MCF 10A (cell line): ENCODE data around the gene KDM4C. TPM values are rescaled to one million over a fixed set of nuclear protein-coding genes. Genes with fewer than 3 reads are reported as not detected.

Experiments used
- BruUV-seq: library from RNA; stranded (reverse); fragments of 400-500 nt; replicated peaks from 2 replicates; lab custom pipeline; 2021; lab: Mats Ljungman, UMichigan
- CTCF ChIA-PET: fragments of 300-600 bp; sonication (Branson Sonifier 250); formaldehyde crosslinking; extraction: SDS; loops from one replicate; lab custom pipeline; 2021; ENCODE audit warnings: antibody characterized with exemption, inconsistent platforms; lab: Yijun Ruan, JAX
- POLR2A ChIA-PET: fragments of 300-600, 350-650 bp; sonication (Branson Sonifier 250); formaldehyde crosslinking; extraction: SDS; loops from one replicate; lab custom pipeline; 2020; ENCODE audit warnings: antibody characterized with exemption, inconsistent platforms; lab: Yijun Ruan, JAX
- DNase-seq: peaks from one replicate; pipeline ENCODE4 v3.0.0-alpha.2; 2018; ENCODE audit not compliant: unreplicated experiment
- H3K27ac Mint-ChIP-seq: one replicate; pipeline ENCODE4 v1.8.0; 2022; ENCODE audit warnings: mild to moderate bottlenecking, low read depth, mixed read lengths; ENCODE audit not compliant: unreplicated experiment
- H3K27me3 Mint-ChIP-seq: one replicate; pipeline ENCODE4 v1.8.0; 2022; ENCODE audit warnings: mixed read lengths; ENCODE audit not compliant: insufficient read depth, unreplicated experiment
- H3K36me3 Mint-ChIP-seq: one replicate; pipeline ENCODE4 v1.8.0; 2022; ENCODE audit warnings: mild to moderate bottlenecking, moderate library complexity, mixed read lengths; ENCODE audit not compliant: insufficient read depth, unreplicated experiment
- H3K4me1 Mint-ChIP-seq: one replicate; pipeline ENCODE4 v1.8.0; 2022; ENCODE audit warnings: mixed read lengths; ENCODE audit not compliant: insufficient read depth, unreplicated experiment
- H3K4me3 Mint-ChIP-seq: one replicate; pipeline ENCODE4 v1.8.0; 2022; ENCODE audit warnings: mild to moderate bottlenecking, moderate library complexity, mixed read lengths; ENCODE audit not compliant: unreplicated experiment
- H3K9me3 Mint-ChIP-seq: one replicate; pipeline ENCODE4 v1.8.0; 2022; ENCODE audit warnings: mixed read lengths; ENCODE audit not compliant: unreplicated experiment
- intact Hi-C: fragments of 100-400 bp; cut with micrococcal nuclease; formaldehyde crosslinking; loops from 2 replicates; pipeline ENCODE4 v1.14.1; 2022
- total RNA-seq: library from RNA; stranded (reverse); gene quantifications from 2 replicates; pipeline ENCODE4 v1.2.3, GENCODE V29; 2022
- TF ChIP-seq, protein P1 (sequence below): fragments of 200-600 bp; IDR thresholded peaks from one replicate; pipeline ENCODE4 v1.8.0; 2022; ENCODE audit warnings: antibody characterized with exemption, mild to moderate bottlenecking; ENCODE audit not compliant: unreplicated experiment

The KDM4C gene
- total RNA-seq, 1 experiment from 2014 or later, result 29.5 TPM

DNA sequence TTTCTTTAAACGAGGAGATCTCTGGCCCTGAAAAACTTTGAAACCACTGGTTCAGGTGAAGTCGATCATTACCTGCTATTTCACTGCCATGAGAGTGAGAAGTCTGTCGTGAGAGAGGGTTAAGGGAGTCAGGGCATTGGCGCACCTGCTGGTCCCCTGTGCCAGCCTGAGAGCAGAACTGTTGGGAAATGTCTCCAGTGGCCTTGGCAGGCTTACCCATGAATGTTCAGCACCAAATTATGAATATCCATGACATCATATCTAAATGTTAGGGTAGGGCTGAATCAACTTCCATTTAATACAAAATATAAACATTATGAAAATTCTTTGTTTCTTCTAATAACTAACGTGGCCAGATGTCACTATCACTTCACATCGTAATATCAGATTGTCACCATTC is 379.3 kb downstream of the KDM4C start:
- no peaks in the 10 kb centered on the region for H3K27me3 Mint-ChIP-seq
- H3K36me3 Mint-ChIP-seq, result peaks cover 29% of the 10 kb centered on the region
- TF ChIP-seq, protein P1, sequence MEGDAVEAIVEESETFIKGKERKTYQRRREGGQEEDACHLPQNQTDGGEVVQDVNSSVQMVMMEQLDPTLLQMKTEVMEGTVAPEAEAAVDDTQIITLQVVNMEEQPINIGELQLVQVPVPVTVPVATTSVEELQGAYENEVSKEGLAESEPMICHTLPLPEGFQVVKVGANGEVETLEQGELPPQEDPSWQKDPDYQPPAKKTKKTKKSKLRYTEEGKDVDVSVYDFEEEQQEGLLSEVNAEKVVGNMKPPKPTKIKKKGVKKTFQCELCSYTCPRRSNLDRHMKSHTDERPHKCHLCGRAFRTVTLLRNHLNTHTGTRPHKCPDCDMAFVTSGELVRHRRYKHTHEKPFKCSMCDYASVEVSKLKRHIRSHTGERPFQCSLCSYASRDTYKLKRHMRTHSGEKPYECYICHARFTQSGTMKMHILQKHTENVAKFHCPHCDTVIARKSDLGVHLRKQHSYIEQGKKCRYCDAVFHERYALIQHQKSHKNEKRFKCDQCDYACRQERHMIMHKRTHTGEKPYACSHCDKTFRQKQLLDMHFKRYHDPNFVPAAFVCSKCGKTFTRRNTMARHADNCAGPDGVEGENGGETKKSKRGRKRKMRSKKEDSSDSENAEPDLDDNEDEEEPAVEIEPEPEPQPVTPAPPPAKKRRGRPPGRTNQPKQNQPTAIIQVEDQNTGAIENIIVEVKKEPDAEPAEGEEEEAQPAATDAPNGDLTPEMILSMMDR, result no peak
- POLR2A ChIA-PET, result no interaction called here
- no peaks in the 10 kb centered on the region for H3K9me3 Mint-ChIP-seq
- H3K4me3 Mint-ChIP-seq, result no peak overlapping the region
- no peak overlapping the region for H3K27ac Mint-ChIP-seq
- intact Hi-C loops, result no loop called here
- BruUV-seq, result no TSS peak
- no peak for DNase-seq
- CTCF ChIA-PET, result interaction anchor here (0.6 kb wide), 2 partner anchors 34 to 365 kb away, joined by 3 read pairs; no protein-coding TSS in a partner anchor
- no peaks in the 10 kb centered on the region for H3K4me1 Mint-ChIP-seq

DNA sequence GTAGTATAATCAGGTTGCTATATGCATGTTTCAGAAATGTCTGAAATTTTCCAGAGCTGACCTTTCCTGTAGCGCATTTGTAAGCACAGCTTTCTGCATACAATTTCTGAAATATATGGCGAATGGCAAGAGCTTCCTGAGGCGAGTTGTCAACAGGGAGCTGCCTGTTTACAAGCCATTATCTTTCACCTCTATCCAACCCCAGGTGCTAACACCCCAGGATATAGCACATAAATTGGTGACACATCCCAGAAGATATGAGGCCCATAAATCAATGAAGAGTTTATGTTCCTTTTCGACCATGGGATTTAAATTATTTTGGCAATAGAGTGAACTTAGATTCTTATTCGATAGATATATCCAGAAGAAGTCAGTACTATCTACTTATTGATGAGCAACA is 379.8 kb downstream of the KDM4C start:
- H3K27me3 Mint-ChIP-seq, result no peaks in the 10 kb centered on the region
- DNase-seq, result no peak
- intact Hi-C loops, result no loop called here
- H3K27ac Mint-ChIP-seq, result no peak overlapping the region
- H3K4me3 Mint-ChIP-seq, result no peak overlapping the region
- CTCF ChIA-PET, result no interaction called here
- POLR2A ChIA-PET, result no interaction called here
- peaks cover 29% of the 10 kb centered on the region for H3K36me3 Mint-ChIP-seq
- no peaks in the 10 kb centered on the region for H3K4me1 Mint-ChIP-seq
- BruUV-seq, result no TSS peak
- no peaks in the 10 kb centered on the region for H3K9me3 Mint-ChIP-seq
- TF ChIP-seq, protein P1, result no peak

DNA sequence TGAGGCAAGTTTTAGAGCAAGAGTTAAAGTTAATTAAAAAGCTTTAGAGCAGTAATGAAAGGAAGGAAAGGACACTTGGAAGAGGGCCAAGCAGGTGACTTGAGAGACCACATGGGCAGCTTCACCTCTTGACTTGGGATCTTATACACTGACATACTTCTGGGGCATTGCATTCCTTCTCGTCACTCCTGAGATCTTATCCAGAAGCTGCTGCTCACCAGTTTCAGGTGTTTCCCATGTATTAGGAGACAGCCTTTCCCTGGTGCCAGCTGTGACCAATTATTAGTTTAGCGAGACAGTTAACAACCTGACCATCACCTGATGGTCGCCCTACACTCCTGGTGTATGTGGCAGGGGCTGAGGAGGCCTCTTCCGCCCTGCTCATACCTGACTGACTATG is 382.1 kb downstream of the KDM4C start:
- CTCF ChIA-PET, result no interaction called here
- BruUV-seq, result no TSS peak

DNA sequence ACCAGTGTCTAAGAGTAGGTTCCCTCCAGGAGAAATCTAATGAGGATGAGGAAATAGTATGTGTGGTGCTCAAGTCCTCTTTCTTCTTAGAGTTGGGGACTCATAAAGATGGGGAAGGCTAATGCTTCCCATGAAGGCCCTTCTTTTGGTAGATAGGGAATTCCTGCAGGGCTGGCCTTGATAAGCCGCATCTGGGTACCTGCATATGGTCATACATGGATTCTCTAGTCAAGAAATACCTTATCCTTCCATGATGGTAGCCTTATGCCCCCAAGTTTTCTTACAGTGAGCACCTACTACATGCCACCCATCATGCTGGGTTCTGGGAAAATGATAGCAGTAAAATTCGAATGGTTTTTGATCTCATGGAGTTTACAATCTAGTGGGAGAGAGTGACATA is 382.6 kb downstream of the KDM4C start:
- DNase-seq, result no peak
- Mint-ChIP-seq H3K27ac (no peak overlapping the region), H3K4me3 (no peak overlapping the region), H3K36me3 (peaks cover 30% of the 10 kb centered on the region), H3K9me3 (no peaks in the 10 kb centered on the region), H3K4me1 (no peaks in the 10 kb centered on the region), H3K27me3 (no peaks in the 10 kb centered on the region)
- TF ChIP-seq, protein P1, result no peak
- no TSS peak for BruUV-seq
- intact Hi-C loops, result no loop called here
- POLR2A ChIA-PET, result no interaction called here
- CTCF ChIA-PET, result no interaction called here

More for the DNA sequence above, 382.1 kb downstream of the KDM4C start:
- no peak for DNase-seq
- peaks cover 33% of the 10 kb centered on the region for H3K36me3 Mint-ChIP-seq
- no peak overlapping the region for H3K4me3 Mint-ChIP-seq
- H3K9me3 Mint-ChIP-seq, result no peaks in the 10 kb centered on the region
- no peaks in the 10 kb centered on the region for H3K4me1 Mint-ChIP-seq
- H3K27me3 Mint-ChIP-seq, result no peaks in the 10 kb centered on the region
- TF ChIP-seq, protein P1, result no peak
- POLR2A ChIA-PET, result interaction anchor here (0.6 kb wide), 1 partner anchor 141 kb away, joined by 3 read pairs; no protein-coding TSS in a partner anchor
- no peak overlapping the region for H3K27ac Mint-ChIP-seq
- intact Hi-C loops, result no loop called here
